Measurements from ENCODE around the gene RYK. TPM values are rescaled to one million over a fixed set of nuclear protein-coding genes. Genes with fewer than 3 reads are reported as not detected.

Gene RYK
- total RNA-seq, 2 donors from 2014 or later, result 50.9 to 74.1 TPM

DNA sequence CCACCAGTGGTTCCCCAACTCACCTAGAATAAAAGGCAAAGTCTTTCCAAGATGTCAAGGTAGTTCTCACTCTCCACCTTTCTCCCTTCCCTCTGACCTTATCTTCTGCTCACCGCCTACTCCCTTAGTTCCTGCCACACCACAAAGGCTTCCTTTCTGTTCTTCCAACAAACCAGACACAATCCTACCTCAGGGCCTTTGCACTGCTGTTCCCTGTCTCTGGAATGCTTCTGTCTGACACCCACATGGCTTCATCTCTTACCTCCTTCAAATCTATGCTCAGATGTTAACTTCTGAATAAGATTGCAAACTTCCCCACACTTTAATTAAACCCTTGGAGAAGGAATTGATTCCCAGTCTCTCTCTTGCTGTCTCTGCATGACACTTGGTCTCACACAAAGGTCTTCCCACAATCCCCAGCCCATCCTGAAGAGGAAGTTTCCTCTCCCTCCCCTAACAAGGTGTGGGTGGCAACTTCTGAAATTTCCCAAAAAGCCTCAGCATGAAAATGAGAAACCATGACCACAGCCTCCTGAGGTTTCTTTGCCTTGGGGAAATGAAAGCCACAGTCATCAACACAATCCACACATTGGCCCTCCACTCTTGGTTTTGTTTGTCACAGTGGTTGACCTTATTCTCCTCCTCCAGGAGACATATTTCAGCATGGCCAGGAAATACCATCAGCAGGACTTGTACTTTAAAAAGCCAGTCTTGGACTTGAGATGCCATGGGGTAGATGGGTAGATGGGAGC is 3.0 kb upstream of the RYK start:
- no peaks in the 10 kb centered on the region for H3K27me3 ChIP-seq (replicated peaks; ENCODE audit: insufficient read depth)
- H3K27ac ChIP-seq, result no peak overlapping the region
- no peak for ATAC-seq (ENCODE audit: insufficient number of reproducible peaks, low FRiP score, low read depth)
- H3K4me1 ChIP-seq (ENCODE audit: control insufficient read depth in 1 of 2, low read depth in 2 of 2), result peaks cover 5 to 26% of the 10 kb centered on the region in 2 donors
- no peaks in the 10 kb centered on the region for H3K9me3 ChIP-seq
- no peaks in the 10 kb centered on the region for H3K36me3 ChIP-seq
- TF ChIP-seq, protein P1, sequence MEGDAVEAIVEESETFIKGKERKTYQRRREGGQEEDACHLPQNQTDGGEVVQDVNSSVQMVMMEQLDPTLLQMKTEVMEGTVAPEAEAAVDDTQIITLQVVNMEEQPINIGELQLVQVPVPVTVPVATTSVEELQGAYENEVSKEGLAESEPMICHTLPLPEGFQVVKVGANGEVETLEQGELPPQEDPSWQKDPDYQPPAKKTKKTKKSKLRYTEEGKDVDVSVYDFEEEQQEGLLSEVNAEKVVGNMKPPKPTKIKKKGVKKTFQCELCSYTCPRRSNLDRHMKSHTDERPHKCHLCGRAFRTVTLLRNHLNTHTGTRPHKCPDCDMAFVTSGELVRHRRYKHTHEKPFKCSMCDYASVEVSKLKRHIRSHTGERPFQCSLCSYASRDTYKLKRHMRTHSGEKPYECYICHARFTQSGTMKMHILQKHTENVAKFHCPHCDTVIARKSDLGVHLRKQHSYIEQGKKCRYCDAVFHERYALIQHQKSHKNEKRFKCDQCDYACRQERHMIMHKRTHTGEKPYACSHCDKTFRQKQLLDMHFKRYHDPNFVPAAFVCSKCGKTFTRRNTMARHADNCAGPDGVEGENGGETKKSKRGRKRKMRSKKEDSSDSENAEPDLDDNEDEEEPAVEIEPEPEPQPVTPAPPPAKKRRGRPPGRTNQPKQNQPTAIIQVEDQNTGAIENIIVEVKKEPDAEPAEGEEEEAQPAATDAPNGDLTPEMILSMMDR (IDR thresholded peaks at IDR 0.05), result no peak
- H3K4me3 ChIP-seq, result no peak overlapping the region
- no peak for DNase-seq (ENCODE audit: low spot score)

DNA sequence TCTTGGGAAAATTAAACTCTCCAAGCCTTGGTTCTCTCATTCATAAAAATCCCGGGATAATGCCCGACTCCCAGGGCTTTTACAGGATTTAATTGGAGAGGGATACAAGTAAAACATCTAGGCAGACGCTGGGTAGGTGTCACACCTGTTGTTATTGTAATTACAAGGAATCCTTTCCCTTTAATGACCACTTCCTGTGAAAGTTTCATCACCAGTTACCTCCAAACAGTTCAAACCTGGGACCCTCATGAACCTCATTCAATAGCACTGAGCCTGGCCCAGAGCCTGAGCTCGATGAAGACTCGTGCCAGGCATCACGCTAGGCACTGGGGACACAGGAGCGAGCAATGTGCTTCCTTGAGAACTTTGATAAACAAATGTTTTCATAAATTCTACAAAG is 2.1 kb upstream of the RYK start:
- H3K4me3 ChIP-seq, result no peak overlapping the region
- ATAC-seq (ENCODE audit: insufficient number of reproducible peaks, low FRiP score, low read depth) (no peak), DNase-seq (ENCODE audit: low spot score) (no peak)
- H3K27ac ChIP-seq, result peak overlapping the region; percentile 87 to 90
- H3K36me3 ChIP-seq, result no peaks in the 10 kb centered on the region
- TF ChIP-seq, protein P1 (IDR thresholded peaks at IDR 0.05), result no peak
- peaks cover 8 to 32% of the 10 kb centered on the region in 2 donors for H3K4me1 ChIP-seq (ENCODE audit: control insufficient read depth in 1 of 2, low read depth in 2 of 2)
- H3K9me3 ChIP-seq, result no peaks in the 10 kb centered on the region
- no peaks in the 10 kb centered on the region for H3K27me3 ChIP-seq (replicated peaks; ENCODE audit: insufficient read depth)

DNA sequence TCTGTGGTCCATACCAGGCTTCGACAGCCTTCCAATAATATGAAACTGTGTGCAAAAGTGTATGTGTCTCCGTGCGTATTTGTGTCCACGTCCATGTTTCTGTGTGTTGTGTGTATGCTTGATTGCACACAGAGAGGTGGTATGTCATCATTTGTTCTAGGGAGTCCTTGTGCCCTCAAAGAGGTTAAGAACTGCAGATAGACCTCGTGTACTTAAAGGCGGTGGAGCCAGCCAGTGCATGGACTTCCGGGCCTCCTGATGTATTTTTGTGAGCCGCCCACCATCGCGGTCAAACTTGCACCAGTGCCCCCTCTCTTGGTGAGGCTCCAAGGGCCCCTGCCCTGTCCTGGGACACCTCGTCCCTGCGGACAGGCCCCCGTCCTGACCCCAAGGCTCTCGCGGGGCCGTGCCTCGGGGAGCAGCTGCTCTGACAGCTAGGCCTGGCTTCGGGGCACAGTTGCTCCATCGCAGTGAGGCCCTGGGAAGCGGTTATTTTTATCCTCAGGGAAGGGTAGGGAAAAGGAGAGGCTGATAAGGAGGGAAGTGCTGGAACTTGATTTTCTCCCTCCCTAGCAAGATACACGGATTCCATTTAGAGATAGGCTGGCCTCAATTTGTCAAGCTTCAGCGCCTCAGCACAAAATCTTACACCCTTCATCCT is 1.2 kb upstream of the RYK start:
- H3K27ac ChIP-seq, result peak overlapping the region; percentile 87 to 90
- H3K4me1 ChIP-seq (ENCODE audit: control insufficient read depth in 1 of 2, low read depth in 2 of 2), result peaks cover 14 to 33% of the 10 kb centered on the region in 2 donors
- H3K9me3 ChIP-seq, result no peaks in the 10 kb centered on the region
- no peak for DNase-seq (ENCODE audit: low spot score)
- TF ChIP-seq, protein P1 (IDR thresholded peaks at IDR 0.05), result no peak
- no peaks in the 10 kb centered on the region for H3K36me3 ChIP-seq
- no peak for ATAC-seq (ENCODE audit: insufficient number of reproducible peaks, low FRiP score, low read depth)
- H3K27me3 ChIP-seq (replicated peaks; ENCODE audit: insufficient read depth), result no peaks in the 10 kb centered on the region
- H3K4me3 ChIP-seq, result peak overlapping the region; percentile 94

- Histone ChIP-seq H3K4me3 (peak overlapping the region; percentile 94), H3K27me3 (replicated peaks; ENCODE audit: insufficient read depth) (no peaks in the 10 kb centered on the region), H3K36me3 (no peaks in the 10 kb centered on the region), H3K9me3 (no peaks in the 10 kb centered on the region), H3K4me1 (ENCODE audit: control insufficient read depth in 1 of 2, low read depth in 2 of 2) (peaks cover 22 to 39% of the 10 kb centered on the region in 2 donors), H3K27ac (peak overlapping the region; percentile 87 to 90)
- TF ChIP-seq, protein P1 (IDR thresholded peaks at IDR 0.05), result no peak
- DNase-seq (ENCODE audit: low spot score), result peak; percentile 5
- ATAC-seq (ENCODE audit: insufficient number of reproducible peaks, low FRiP score, low read depth), result peak; percentile 77
These were observed 533 bp downstream of the RYK start for GRCh38 chr3:134249935-134250716.

Measured in thoracic aorta (tissue), 2 donors.